Nephron progenitor cell (in vitro differentiated cells): ENCODE results near the gene POU6F2.

Source experiments
- DNase-seq: peaks from one replicate; pipeline ENCODE4 v3.0.0; 2021
- H3K27ac Mint-ChIP-seq: 2 replicates; pipeline ENCODE4 v1.8.0; 2021; ENCODE audit warnings: mild to moderate bottlenecking, moderate library complexity, mixed read lengths
- H3K27me3 Mint-ChIP-seq: 2 replicates; pipeline ENCODE4 v1.8.0; 2021; ENCODE audit warnings: mild to moderate bottlenecking, low read depth, mixed read lengths; ENCODE audit not compliant: poor library complexity
- H3K36me3 Mint-ChIP-seq: 2 replicates; pipeline ENCODE4 v1.8.0; 2021; ENCODE audit warnings: low read depth, mixed read lengths
- H3K4me1 Mint-ChIP-seq: 2 replicates; pipeline ENCODE4 v1.8.0; 2021; ENCODE audit warnings: mixed read lengths
- H3K4me3 Mint-ChIP-seq: 2 replicates; pipeline ENCODE4 v1.8.0; 2021; ENCODE audit warnings: mild to moderate bottlenecking, moderate library complexity, mixed read lengths
- H3K9me3 Mint-ChIP-seq: 2 replicates; pipeline ENCODE4 v1.8.0; 2021; ENCODE audit warnings: mild to moderate bottlenecking, moderate library complexity, mixed read lengths
- TF ChIP-seq, protein P1 (sequence below): fragments of 200-600 bp; sonication (generic); IDR thresholded peaks from 2 replicates; pipeline ENCODE4 v1.5.0; 2021; ENCODE audit warnings: antibody characterized with exemption

Gene POU6F2

GRCh38 chr7:39280337-39280736 is 302.6 kb downstream of the POU6F2 start:
- no peaks in the 10 kb centered on the region for H3K4me1 Mint-ChIP-seq
- H3K27me3 Mint-ChIP-seq, result peaks cover 6% of the 10 kb centered on the region
- TF ChIP-seq, protein P1, sequence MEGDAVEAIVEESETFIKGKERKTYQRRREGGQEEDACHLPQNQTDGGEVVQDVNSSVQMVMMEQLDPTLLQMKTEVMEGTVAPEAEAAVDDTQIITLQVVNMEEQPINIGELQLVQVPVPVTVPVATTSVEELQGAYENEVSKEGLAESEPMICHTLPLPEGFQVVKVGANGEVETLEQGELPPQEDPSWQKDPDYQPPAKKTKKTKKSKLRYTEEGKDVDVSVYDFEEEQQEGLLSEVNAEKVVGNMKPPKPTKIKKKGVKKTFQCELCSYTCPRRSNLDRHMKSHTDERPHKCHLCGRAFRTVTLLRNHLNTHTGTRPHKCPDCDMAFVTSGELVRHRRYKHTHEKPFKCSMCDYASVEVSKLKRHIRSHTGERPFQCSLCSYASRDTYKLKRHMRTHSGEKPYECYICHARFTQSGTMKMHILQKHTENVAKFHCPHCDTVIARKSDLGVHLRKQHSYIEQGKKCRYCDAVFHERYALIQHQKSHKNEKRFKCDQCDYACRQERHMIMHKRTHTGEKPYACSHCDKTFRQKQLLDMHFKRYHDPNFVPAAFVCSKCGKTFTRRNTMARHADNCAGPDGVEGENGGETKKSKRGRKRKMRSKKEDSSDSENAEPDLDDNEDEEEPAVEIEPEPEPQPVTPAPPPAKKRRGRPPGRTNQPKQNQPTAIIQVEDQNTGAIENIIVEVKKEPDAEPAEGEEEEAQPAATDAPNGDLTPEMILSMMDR, result no peak
- no peaks in the 10 kb centered on the region for H3K36me3 Mint-ChIP-seq
- peaks cover 10% of the 10 kb centered on the region for H3K9me3 Mint-ChIP-seq
- H3K27ac Mint-ChIP-seq, result no peak overlapping the region
- no peak for DNase-seq
- no peak overlapping the region for H3K4me3 Mint-ChIP-seq

DNA sequence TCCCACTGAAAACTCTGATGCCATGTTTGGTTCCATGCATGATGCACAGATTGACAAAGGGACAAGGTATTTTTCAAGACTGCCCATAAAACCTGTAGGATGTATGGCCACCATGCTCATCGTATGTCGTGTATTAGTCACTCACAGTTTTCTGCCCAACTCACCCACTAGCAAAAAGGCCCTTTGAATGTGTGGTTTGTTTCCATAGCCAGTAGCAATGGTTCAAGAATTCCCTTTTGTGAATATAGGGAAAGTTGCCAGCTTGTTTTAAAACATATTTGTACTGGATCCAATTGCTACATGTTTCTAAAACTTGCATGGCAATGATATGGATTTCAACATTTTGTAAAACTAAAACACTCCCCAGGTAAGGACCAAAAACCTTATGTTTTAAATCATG is 307.5 kb downstream of the POU6F2 start:
- TF ChIP-seq, protein P1, result no peak
- no peak for DNase-seq
- Mint-ChIP-seq H3K4me3 (no peak overlapping the region), H3K4me1 (peaks cover 9% of the 10 kb centered on the region), H3K9me3 (peaks cover 10% of the 10 kb centered on the region), H3K36me3 (no peaks in the 10 kb centered on the region), H3K27me3 (peaks cover 4% of the 10 kb centered on the region), H3K27ac (no peak overlapping the region)

DNA sequence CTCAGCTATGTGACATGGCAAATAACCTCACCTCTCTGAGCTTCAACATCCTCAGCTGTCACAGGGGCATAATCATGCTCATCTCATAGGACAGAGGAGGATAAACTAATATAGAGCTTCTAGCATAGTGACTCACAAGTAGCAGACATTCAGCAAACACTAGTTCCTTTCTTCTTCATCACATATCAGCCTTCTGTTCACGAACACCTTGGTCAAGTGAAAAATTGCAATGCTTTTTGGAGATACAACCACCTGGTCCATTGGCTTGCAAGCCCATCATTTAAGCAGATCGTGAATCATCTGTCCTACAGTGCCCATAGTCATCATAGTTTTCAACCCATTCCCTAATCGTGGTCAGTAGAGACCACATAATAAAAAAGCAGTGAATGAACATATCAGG is 310.6 kb downstream of the POU6F2 start:
- Mint-ChIP-seq H3K27me3 (peaks cover 4% of the 10 kb centered on the region), H3K36me3 (no peaks in the 10 kb centered on the region), H3K9me3 (no peaks in the 10 kb centered on the region), H3K4me1 (peaks cover 39% of the 10 kb centered on the region), H3K4me3 (no peak overlapping the region), H3K27ac (no peak overlapping the region)
- no peak for DNase-seq
- TF ChIP-seq, protein P1, result no peak

GRCh38 chr7:39291628-39292410 is 314.1 kb downstream of the POU6F2 start:
- Mint-ChIP-seq H3K4me1 (peaks cover 57% of the 10 kb centered on the region), H3K36me3 (no peaks in the 10 kb centered on the region), H3K27me3 (peaks cover 4% of the 10 kb centered on the region), H3K27ac (peak overlapping the region; percentile 27), H3K9me3 (peaks cover 7% of the 10 kb centered on the region), H3K4me3 (peak overlapping the region; percentile 52)
- DNase-seq, result no peak
- TF ChIP-seq, protein P1, result no peak

DNA sequence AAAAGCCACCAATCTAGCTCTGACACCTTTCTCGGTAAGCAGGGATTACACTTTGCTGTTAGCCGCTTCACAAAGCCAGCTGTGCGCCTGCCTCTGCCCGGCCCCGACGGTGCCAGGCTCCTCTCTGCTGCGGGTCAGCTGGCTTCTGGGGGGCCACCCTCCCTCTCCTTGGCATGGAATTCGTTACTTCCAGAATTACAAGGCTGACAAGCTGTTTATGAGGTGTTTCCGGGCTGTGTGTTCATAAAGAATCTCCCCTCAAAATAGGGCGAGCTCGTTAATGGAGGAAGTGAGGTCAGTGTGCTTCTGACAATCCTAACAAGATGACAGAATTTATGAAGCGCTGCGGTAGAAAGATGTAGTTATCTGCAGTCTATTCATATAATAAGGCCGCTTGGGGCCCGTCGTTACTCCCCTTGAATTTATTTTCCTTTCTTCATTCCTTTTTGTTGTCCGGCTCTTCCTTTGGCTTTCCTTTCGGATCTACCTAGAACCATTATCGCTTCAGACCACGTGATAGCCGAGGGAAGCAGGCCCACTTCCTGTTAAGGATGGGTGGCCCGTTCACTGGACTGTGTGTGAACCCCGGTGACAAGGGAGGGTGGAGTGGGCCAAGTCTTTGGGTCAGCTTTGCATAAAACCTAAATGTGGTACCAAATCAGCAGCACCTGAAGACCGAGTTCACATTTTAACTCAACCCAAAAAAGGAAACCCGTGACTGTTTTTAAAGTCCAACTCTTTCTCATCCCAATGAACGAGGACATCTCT is 315.5 kb downstream of the POU6F2 start:
- Mint-ChIP-seq H3K4me1 (peaks cover 57% of the 10 kb centered on the region), H3K9me3 (peaks cover 19% of the 10 kb centered on the region), H3K27ac (peak overlapping the region; percentile 53), H3K4me3 (peak overlapping the region; percentile 43), H3K36me3 (peaks cover 11% of the 10 kb centered on the region), H3K27me3 (peaks cover 4% of the 10 kb centered on the region)
- DNase-seq, result no peak
- TF ChIP-seq, protein P1, result no peak
